Loucy (cell line): ENCODE data around the gene SCN10A.

Experiments used
- H2AFZ ChIP-seq: fragments of 200-600 bp; sonication (generic); 2 replicates; pipeline ENCODE4 v1.6.0; 2016; ENCODE audit warnings: antibody characterized with exemption, mild to moderate bottlenecking, low read length, moderate library complexity
- H3F3A ChIP-seq: fragments of 200-600 bp; 2 replicates; pipeline ENCODE4 v1.6.0; 2016; ENCODE audit warnings: antibody characterized with exemption, low read depth, mild to moderate bottlenecking
- H3K27me3 ChIP-seq: fragments of 200-600 bp; sonication (generic); 2 replicates; pipeline ENCODE4 v1.6.1; 2014; ENCODE audit warnings: low read length, mild to moderate bottlenecking; ENCODE audit not compliant: insufficient read depth, poor library complexity, severe bottlenecking
- H3K36me3 ChIP-seq: fragments of 200-600 bp; sonication (generic); 2 replicates; pipeline ENCODE4 v1.6.1; 2016; ENCODE audit warnings: low read length; ENCODE audit not compliant: insufficient read depth
- H3K4me1 ChIP-seq: fragments of 200-600 bp; sonication (generic); 2 replicates; pipeline ENCODE4 v1.5.1; 2014; ENCODE audit warnings: low read length, mild to moderate bottlenecking; ENCODE audit not compliant: insufficient read depth, poor library complexity, severe bottlenecking
- H3K4me2 ChIP-seq: fragments of 200-600 bp; sonication (generic); 2 replicates; pipeline ENCODE4 v1.6.0; 2014; ENCODE audit warnings: antibody characterized with exemption, low read length, low read depth, mild to moderate bottlenecking; ENCODE audit not compliant: poor library complexity, severe bottlenecking
- H3K4me3 ChIP-seq: fragments of 200-600 bp; sonication (generic); 2 replicates; pipeline ENCODE4 v1.5.1; 2014; ENCODE audit warnings: low read length, mild to moderate bottlenecking, mixed read lengths; ENCODE audit not compliant: poor library complexity, severe bottlenecking
- H3K79me2 ChIP-seq: fragments of 200-600 bp; sonication (generic); 2 replicates; pipeline ENCODE4 v1.6.1; 2014; ENCODE audit warnings: low read length; ENCODE audit not compliant: insufficient read depth
- H3K9ac ChIP-seq: fragments of 200-600 bp; sonication (generic); 2 replicates; pipeline ENCODE4 v1.6.0; 2014; ENCODE audit warnings: mild to moderate bottlenecking, low read depth, low read length, moderate library complexity; ENCODE audit not compliant: poor library complexity, severe bottlenecking
- H3K9me2 ChIP-seq: fragments of 200-600 bp; sonication (generic); replicated peaks from 2 replicates; pipeline ENCODE4 v1.6.1; 2016; ENCODE audit warnings: low read depth, low read length, mixed read lengths
- H3K9me3 ChIP-seq: fragments of 200-600 bp; sonication (generic); 2 replicates; pipeline ENCODE4 v1.6.1; 2014; ENCODE audit warnings: mild to moderate bottlenecking, antibody characterized with exemption, low read length, low read depth; ENCODE audit not compliant: insufficient read depth
- H4K20me1 ChIP-seq: fragments of 200-600 bp; sonication (generic); 2 replicates; pipeline ENCODE4 v1.6.0; 2014; ENCODE audit warnings: antibody characterized with exemption, low read length, mild to moderate bottlenecking; ENCODE audit not compliant: insufficient read depth, poor library complexity, severe bottlenecking
- CTCF ChIP-seq: fragments of 200-600 bp; sonication (generic); conservative IDR thresholded peaks from 2 replicates; pipeline ENCODE4 v1.5.1; 2014; ENCODE audit warnings: mild to moderate bottlenecking, antibody characterized with exemption, low read length
- EZH2phosphoT487 ChIP-seq: fragments of 200-600 bp; IDR thresholded peaks from 2 replicates; pipeline ENCODE4 v1.6.1; 2018; ENCODE audit warnings: antibody characterized with exemption, mild to moderate bottlenecking, moderate library complexity, borderline replicate concordance

Gene SCN10A

GRCh38 chr3:38743043-38743442, 73.0 kb downstream of the SCN10A start:
- Histone ChIP-seq H3K4me3 (no peak overlapping the region), H3F3A (no peaks in the 10 kb centered on the region), H3K4me1 (no peaks in the 10 kb centered on the region), H3K9me3 (no peaks in the 10 kb centered on the region), H3K79me2 (no peaks in the 10 kb centered on the region), H2AFZ (no peak overlapping the region), H3K36me3 (no peaks in the 10 kb centered on the region), H3K4me2 (no peak overlapping the region), H3K9me2 (no peaks in the 10 kb centered on the region), H4K20me1 (no peaks in the 10 kb centered on the region), H3K27me3 (peaks cover 6% of the 10 kb centered on the region), H3K9ac (no peak overlapping the region)
- no peak for TF ChIP-seq EZH2phosphoT487
- TF ChIP-seq CTCF: no peak

GRCh38 chr3:38742550-38742949, 73.5 kb downstream of the SCN10A start:
- H3F3A ChIP-seq: no peaks in the 10 kb centered on the region
- H3K9me3 ChIP-seq: no peaks in the 10 kb centered on the region
- H4K20me1 ChIP-seq: no peaks in the 10 kb centered on the region
- H3K27me3 ChIP-seq: peaks cover 4% of the 10 kb centered on the region
- H3K9me2 ChIP-seq: no peaks in the 10 kb centered on the region
- no peaks in the 10 kb centered on the region for H3K4me1 ChIP-seq
- no peak overlapping the region for H3K4me3 ChIP-seq
- TF ChIP-seq CTCF (no peak), EZH2phosphoT487 (no peak)
- no peaks in the 10 kb centered on the region for H3K36me3 ChIP-seq
- H3K9ac ChIP-seq: no peak overlapping the region
- no peak overlapping the region for H2AFZ ChIP-seq
- H3K79me2 ChIP-seq: no peaks in the 10 kb centered on the region
- no peak overlapping the region for H3K4me2 ChIP-seq

GRCh38 chr3:38740537-38740936, 75.5 kb downstream of the SCN10A start:
- H3K9me2 ChIP-seq: no peaks in the 10 kb centered on the region
- no peak overlapping the region for H3K4me3 ChIP-seq
- no peak overlapping the region for H2AFZ ChIP-seq
- H3K79me2 ChIP-seq: no peaks in the 10 kb centered on the region
- no peaks in the 10 kb centered on the region for H3K27me3 ChIP-seq
- no peaks in the 10 kb centered on the region for H3K9me3 ChIP-seq
- no peaks in the 10 kb centered on the region for H3F3A ChIP-seq
- no peaks in the 10 kb centered on the region for H4K20me1 ChIP-seq
- H3K36me3 ChIP-seq: no peaks in the 10 kb centered on the region
- H3K4me2 ChIP-seq: no peak overlapping the region
- no peaks in the 10 kb centered on the region for H3K4me1 ChIP-seq
- TF ChIP-seq EZH2phosphoT487: no peak
- no peak for TF ChIP-seq CTCF
- H3K9ac ChIP-seq: no peak overlapping the region
